ENCODE measurements around the gene YIPF7. TPM values are rescaled to one million over a fixed set of nuclear protein-coding genes. Genes with fewer than 3 reads are reported as not detected.

The YIPF7 gene
- total and polyA plus RNA-seq, 10 of the 15 experiments (the other 5 are each of a cell fraction or from before 2014, with no cell fraction given), result 0.39 TPM; not detected in 9

DNA sequence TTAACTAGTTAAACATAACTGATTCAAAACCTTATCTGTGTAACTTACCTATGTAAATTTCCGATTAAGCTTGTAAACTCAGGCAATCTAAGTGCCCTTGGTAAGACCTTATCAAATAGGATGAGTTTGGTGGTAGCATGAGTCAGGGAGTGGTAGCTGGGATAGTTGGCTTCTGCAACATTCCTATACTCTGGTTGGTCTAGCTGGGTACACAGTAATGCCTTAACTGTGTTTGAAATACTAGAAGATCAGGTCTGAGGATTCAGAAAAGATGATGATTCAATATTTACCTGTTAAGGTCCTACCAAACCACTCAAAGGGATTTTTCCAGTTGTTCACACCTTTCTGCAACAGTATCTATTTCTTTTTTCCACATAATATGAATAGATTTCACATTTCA is 5.3 kb downstream of the YIPF7 start (continued):
- no peak for TF ChIP-seq TCF3 (IDR thresholded peaks at IDR 0.05; ENCODE audit: borderline replicate concordance, insufficient read depth, low read depth, low read length)

DNA sequence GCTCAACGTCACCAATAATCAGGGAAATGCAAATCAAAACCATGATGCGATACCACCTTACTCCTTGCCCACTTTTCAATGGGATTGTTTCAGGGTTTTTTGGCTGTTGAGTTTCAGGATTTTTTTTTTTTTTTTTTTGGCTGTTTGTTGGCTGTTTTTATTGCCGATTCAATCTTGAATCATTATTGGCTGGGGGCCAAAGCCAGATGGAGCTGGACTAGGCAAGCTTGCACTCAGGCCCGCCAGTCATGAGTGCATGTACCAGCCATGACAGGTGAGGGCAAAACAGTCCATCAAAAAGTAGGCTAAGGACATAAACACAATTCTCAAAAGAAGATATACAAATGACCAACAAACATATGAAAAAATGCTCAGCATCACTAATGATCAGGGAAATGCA is 13.3 kb downstream of the YIPF7 start:
- RAD21 ChIA-PET (ENCODE audit: unreplicated experiment), result no interaction called here
- SMC1A ChIA-PET (ENCODE audit: uncharacterized antibody, unreplicated experiment), result interaction anchor here (0.7 kb wide), 1 partner anchor 82 kb away, joined by 5 read pairs; no protein-coding TSS in a partner anchor
- intact Hi-C loops (cut with micrococcal nuclease; ENCODE audit: unreplicated experiment) (no loop called here), in situ Hi-C loops (cut with MboI) (no loop called here)
- Histone ChIP-seq H4K20me1 (ENCODE audit: control insufficient read depth, insufficient read depth) (no peaks in the 10 kb centered on the region), H3K27me3 (replicated peaks in 1 of 2; ENCODE audit: control insufficient read depth in 2 of 2, insufficient read depth in 2 of 2, low read length in 1 of 2) (no peaks in the 10 kb centered on the region), H3K79me2 (ENCODE audit: control insufficient read depth, insufficient read depth, low read length) (no peaks in the 10 kb centered on the region), H3K4me1 (ENCODE audit: control insufficient read depth, insufficient read depth, low read length) (no peaks in the 10 kb centered on the region), H2AFZ (ENCODE audit: control insufficient read depth, low read depth, low read length) (no peak overlapping the region), H3K27ac (ENCODE audit: control insufficient read depth, insufficient read depth) (no peak overlapping the region), H3K36me3 (ENCODE audit: control insufficient read depth in 2 of 2, insufficient read depth in 2 of 2, low read length in 1 of 2) (no peaks in the 10 kb centered on the region), H3K9ac (ENCODE audit: control insufficient read depth, insufficient read depth, low read length) (no peak overlapping the region), H3K4me2 (ENCODE audit: control insufficient read depth, insufficient read depth) (no peak overlapping the region), H3K4me3 (no peak overlapping the region), H3K9me3 (replicated peaks; ENCODE audit: control insufficient read depth, insufficient read depth, low read length) (no peaks in the 10 kb centered on the region)
- CTCF ChIA-PET, result no interaction called here
- DNase-seq (ENCODE audit: low read depth, low spot score) (no peak), FAIRE-seq (no peak), ATAC-seq (no peak)
- TF ChIP-seq EP300 (IDR thresholded peaks at IDR 0.05; ENCODE audit: borderline replicate concordance in 1 of 2, control insufficient read depth in 1 of 2, low read depth in 2 of 2, low read length in 2 of 2), result no peak
- TF ChIP-seq TCF7 (IDR thresholded peaks at IDR 0.05; ENCODE audit: borderline replicate concordance), result no peak
- no peak for TF ChIP-seq RELA (IDR thresholded peaks at IDR 0.05; ENCODE audit: borderline replicate concordance, partially characterized antibody)
- TF ChIP-seq, protein P1, sequence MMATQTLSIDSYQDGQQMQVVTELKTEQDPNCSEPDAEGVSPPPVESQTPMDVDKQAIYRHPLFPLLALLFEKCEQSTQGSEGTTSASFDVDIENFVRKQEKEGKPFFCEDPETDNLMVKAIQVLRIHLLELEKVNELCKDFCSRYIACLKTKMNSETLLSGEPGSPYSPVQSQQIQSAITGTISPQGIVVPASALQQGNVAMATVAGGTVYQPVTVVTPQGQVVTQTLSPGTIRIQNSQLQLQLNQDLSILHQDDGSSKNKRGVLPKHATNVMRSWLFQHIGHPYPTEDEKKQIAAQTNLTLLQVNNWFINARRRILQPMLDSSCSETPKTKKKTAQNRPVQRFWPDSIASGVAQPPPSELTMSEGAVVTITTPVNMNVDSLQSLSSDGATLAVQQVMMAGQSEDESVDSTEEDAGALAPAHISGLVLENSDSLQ (IDR thresholded peaks at IDR 0.05), result no peak
- TF ChIP-seq RAD51 (IDR thresholded peaks at IDR 0.05), result no peak
- TF ChIP-seq HDAC6 (IDR thresholded peaks at IDR 0.05; ENCODE audit: unreplicated experiment), result no peak
- no peak for TF ChIP-seq WRNIP1 (IDR thresholded peaks at IDR 0.05; ENCODE audit: borderline replicate concordance, low read depth, low read length)
- no peak for TF ChIP-seq RFX5 (IDR thresholded peaks at IDR 0.05; ENCODE audit: low read depth, low read length)
- TF ChIP-seq NFYB (IDR thresholded peaks at IDR 0.05; ENCODE audit: insufficient read depth, low read depth, low read length), result no peak
- no peak for TF ChIP-seq CBX5 (IDR thresholded peaks at IDR 0.05; ENCODE audit: low read depth)
- no peak for TF ChIP-seq BRCA1 (IDR thresholded peaks at IDR 0.05; ENCODE audit: low read depth, low read length)
- TF ChIP-seq, protein P2, sequence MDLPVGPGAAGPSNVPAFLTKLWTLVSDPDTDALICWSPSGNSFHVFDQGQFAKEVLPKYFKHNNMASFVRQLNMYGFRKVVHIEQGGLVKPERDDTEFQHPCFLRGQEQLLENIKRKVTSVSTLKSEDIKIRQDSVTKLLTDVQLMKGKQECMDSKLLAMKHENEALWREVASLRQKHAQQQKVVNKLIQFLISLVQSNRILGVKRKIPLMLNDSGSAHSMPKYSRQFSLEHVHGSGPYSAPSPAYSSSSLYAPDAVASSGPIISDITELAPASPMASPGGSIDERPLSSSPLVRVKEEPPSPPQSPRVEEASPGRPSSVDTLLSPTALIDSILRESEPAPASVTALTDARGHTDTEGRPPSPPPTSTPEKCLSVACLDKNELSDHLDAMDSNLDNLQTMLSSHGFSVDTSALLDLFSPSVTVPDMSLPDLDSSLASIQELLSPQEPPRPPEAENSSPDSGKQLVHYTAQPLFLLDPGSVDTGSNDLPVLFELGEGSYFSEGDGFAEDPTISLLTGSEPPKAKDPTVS (IDR thresholded peaks at IDR 0.05; ENCODE audit: low read depth, low read length), result no peak
- 44% methylated on average over 3 of the region's 4 CpGs for WGBS (ENCODE audit: insufficient coverage, insufficient replicate concordance, low lambda C conversion rate, missing lambda C conversion rate)
- POLR2A ChIA-PET, result no interaction called here
- no TSS peak for BruUV-seq (replicated peaks)
